H9 (cell line): ENCODE results near the gene CRY1. TPM values are rescaled to one million over a fixed set of nuclear protein-coding genes. Genes with fewer than 3 reads are reported as not detected.

Experiments
- DNase-seq: peaks from one replicate; pipeline ENCODE4 v3.0.0-alpha.2; 2017
- H2AFZ ChIP-seq: one replicate; pipeline ENCODE4 v1.6.1; 2013; ENCODE audit warnings: mild to moderate bottlenecking, low read length, control low read depth, moderate library complexity
- H2AK5ac ChIP-seq: 2 replicates; pipeline ENCODE4 v1.6.1; 2013; ENCODE audit warnings: low read length, control low read depth, mixed read lengths; ENCODE audit not compliant: insufficient read length
- H2BK120ac ChIP-seq: one replicate; pipeline ENCODE4 v1.6.1; 2013; ENCODE audit warnings: low read depth, mild to moderate bottlenecking, low read length, control low read depth, inconsistent platforms; ENCODE audit not compliant: poor library complexity, severe bottlenecking
- H2BK12ac ChIP-seq: 2 replicates; pipeline ENCODE4 v1.6.1; 2013; ENCODE audit warnings: low read length, control low read depth, mixed read lengths, low read depth; ENCODE audit not compliant: insufficient read length
- H2BK15ac ChIP-seq: 2 replicates; pipeline ENCODE4 v1.6.1; 2013; ENCODE audit warnings: low read depth, low read length, control low read depth
- H2BK20ac ChIP-seq: one replicate; pipeline ENCODE4 v1.6.1; 2013; ENCODE audit warnings: low read depth, mild to moderate bottlenecking, low read length, control low read depth, inconsistent platforms; ENCODE audit not compliant: poor library complexity, severe bottlenecking
- H2BK5ac ChIP-seq: 2 replicates; pipeline ENCODE4 v1.6.1; 2013; ENCODE audit warnings: low read length, control low read depth, mixed read lengths; ENCODE audit not compliant: insufficient read length
- H3K14ac ChIP-seq: 2 replicates; pipeline ENCODE4 v1.6.1; 2013; ENCODE audit warnings: low read length, control low read depth; ENCODE audit not compliant: insufficient read depth
- H3K18ac ChIP-seq: 2 replicates; pipeline ENCODE4 v1.6.1; 2013; ENCODE audit warnings: low read depth, mild to moderate bottlenecking, mixed read lengths, low read length, control low read depth; ENCODE audit not compliant: insufficient read length
- H3K23ac ChIP-seq: 2 replicates; pipeline ENCODE4 v1.6.1; 2013; ENCODE audit warnings: low read length, control low read depth, mixed read lengths, low read depth; ENCODE audit not compliant: insufficient read length
- H3K23me2 ChIP-seq: 2 replicates; pipeline ENCODE4 v1.6.1; 2013; ENCODE audit warnings: low read depth, mild to moderate bottlenecking, mixed read lengths, low read length, control low read depth; ENCODE audit not compliant: insufficient read length, poor library complexity, severe bottlenecking
- H3K27ac ChIP-seq: 2 replicates; pipeline ENCODE4 v1.5.1; 2013; ENCODE audit warnings: low read length, control low read depth, mixed read lengths, low read depth; ENCODE audit not compliant: insufficient read length
- H3K27me3 ChIP-seq: 2 replicates; pipeline ENCODE4 v1.6.1; 2013; ENCODE audit warnings: low read length, control low read depth, inconsistent platforms; ENCODE audit not compliant: insufficient read depth
- H3K4ac ChIP-seq: 2 replicates; pipeline ENCODE4 v1.6.1; 2013; ENCODE audit warnings: low read depth, mild to moderate bottlenecking, control low read depth, inconsistent platforms, low read length, moderate library complexity
- H3K4me1 ChIP-seq: 2 replicates; pipeline ENCODE4 v1.6.1; 2013; ENCODE audit warnings: low read length, control low read depth, inconsistent platforms; ENCODE audit not compliant: insufficient read depth
- H3K4me2 ChIP-seq: 2 replicates; pipeline ENCODE4 v1.6.1; 2013; ENCODE audit warnings: low read length, control low read depth, mixed read lengths; ENCODE audit not compliant: insufficient read length, insufficient read depth
- H3K56ac ChIP-seq: 2 replicates; pipeline ENCODE4 v1.6.1; 2013; ENCODE audit warnings: low read depth, mild to moderate bottlenecking, mixed read lengths, low read length, control low read depth; ENCODE audit not compliant: insufficient read length
- H3K79me1 ChIP-seq: 2 replicates; pipeline ENCODE4 v1.6.1; 2013; ENCODE audit warnings: low read depth, mild to moderate bottlenecking, moderate library complexity, low read length, control low read depth, inconsistent platforms; ENCODE audit not compliant: insufficient read depth, poor library complexity, severe bottlenecking
- H3K79me2 ChIP-seq: 2 replicates; pipeline ENCODE4 v1.6.1; 2013; ENCODE audit warnings: low read length, control low read depth, inconsistent platforms; ENCODE audit not compliant: insufficient read depth
- H3K9ac ChIP-seq: 2 replicates; pipeline ENCODE4 v1.6.1; 2013; ENCODE audit warnings: low read length, control low read depth, mixed read lengths; ENCODE audit not compliant: insufficient read length; ENCODE audit errors: extremely low read depth
- H3K9me3 ChIP-seq: one replicate; pipeline ENCODE4 v1.6.1; 2013; ENCODE audit warnings: low read depth, low read length, inconsistent platforms; ENCODE audit not compliant: control insufficient read depth
- H3T11ph ChIP-seq: one replicate; pipeline ENCODE4 v1.6.1; 2013; ENCODE audit warnings: mild to moderate bottlenecking, low read length, control low read depth, inconsistent platforms
- H4K20me1 ChIP-seq: one replicate; pipeline ENCODE4 v1.6.1; 2013; ENCODE audit not compliant: control insufficient read depth, insufficient read length, insufficient read depth
- H4K5ac ChIP-seq: 2 replicates; pipeline ENCODE4 v1.6.1; 2013; ENCODE audit warnings: low read depth, mild to moderate bottlenecking, mixed read lengths, low read length, control low read depth; ENCODE audit not compliant: insufficient read length
- H4K8ac ChIP-seq: replicated peaks from 2 replicates; pipeline ENCODE4 v1.6.1; 2013; ENCODE audit warnings: low read length, control low read depth, mixed read lengths, low read depth; ENCODE audit not compliant: insufficient read length
- H4K91ac ChIP-seq: 2 replicates; pipeline ENCODE4 v1.6.1; 2013; ENCODE audit warnings: low read depth, mild to moderate bottlenecking, moderate library complexity, mixed read lengths, low read length, control low read depth; ENCODE audit not compliant: insufficient read length
- H3K27ac Mint-ChIP-seq, 3 experiments: 2 replicates in 2 of 3; 3 replicates in 1 of 3; pipeline ENCODE4 v1.8.0; 2020 to 2021; ENCODE audit warnings: mixed read lengths in 3 of 3, mild to moderate bottlenecking in 1 of 3, moderate library complexity in 1 of 3
- H3K27me3 Mint-ChIP-seq: 2 replicates; pipeline ENCODE4 v1.8.0; 2021; ENCODE audit warnings: low read depth, mild to moderate bottlenecking, moderate library complexity, mixed read lengths
- H3K36me3 Mint-ChIP-seq, 3 experiments: 2 replicates in 2 of 3; 3 replicates in 1 of 3; pipeline ENCODE4 v1.8.0; 2020 to 2021; ENCODE audit warnings: low read depth in 3 of 3, mixed read lengths in 3 of 3; ENCODE audit not compliant: insufficient read depth in 1 of 3
- H3K4me1 Mint-ChIP-seq, 2 experiments: 2 replicates each; pipeline ENCODE4 v1.8.0; 2020; ENCODE audit warnings: mixed read lengths in 2 of 2
- H3K4me3 Mint-ChIP-seq, 2 experiments: 2 replicates in 1 of 2; 3 replicates in 1 of 2; pipeline ENCODE4 v1.8.0; 2020 to 2021; ENCODE audit warnings: mild to moderate bottlenecking in 2 of 2, mixed read lengths in 2 of 2, moderate library complexity in 1 of 2
- H3K9me3 Mint-ChIP-seq, 2 experiments: 2 replicates in 1 of 2; 3 replicates in 1 of 2; pipeline ENCODE4 v1.8.0; 2020; ENCODE audit warnings: mild to moderate bottlenecking in 2 of 2, mixed read lengths in 2 of 2, moderate library complexity in 1 of 2
- WGBS: extraction: QIAGEN DNeasy Blood & Tissue Kit; methylation state at CpG from one replicate; pipeline ENCODE4 v1.1.7; 2013; ENCODE audit warnings: missing lambda C conversion rate, low lambda C conversion rate, mixed read lengths; ENCODE audit not compliant: insufficient read length; ENCODE audit errors: extremely low coverage; 5-methylcytosine and 5-hydroxymethylcytosine counted together
- total RNA-seq: library from RNA; stranded (reverse); gene quantifications from 2 replicates; pipeline ENCODE4 v1.2.1, GENCODE V29; 2021
- TF ChIP-seq, protein P1 (sequence below): fragments of 200-600 bp; sonication (generic); conservative IDR thresholded peaks from 3 replicates; pipeline ENCODE4 v1.8.0; 2021; ENCODE audit warnings: antibody characterized with exemption, mild to moderate bottlenecking

CRY1 gene
- total RNA-seq, 1 experiment from 2014 or later: 23.5 TPM

DNA sequence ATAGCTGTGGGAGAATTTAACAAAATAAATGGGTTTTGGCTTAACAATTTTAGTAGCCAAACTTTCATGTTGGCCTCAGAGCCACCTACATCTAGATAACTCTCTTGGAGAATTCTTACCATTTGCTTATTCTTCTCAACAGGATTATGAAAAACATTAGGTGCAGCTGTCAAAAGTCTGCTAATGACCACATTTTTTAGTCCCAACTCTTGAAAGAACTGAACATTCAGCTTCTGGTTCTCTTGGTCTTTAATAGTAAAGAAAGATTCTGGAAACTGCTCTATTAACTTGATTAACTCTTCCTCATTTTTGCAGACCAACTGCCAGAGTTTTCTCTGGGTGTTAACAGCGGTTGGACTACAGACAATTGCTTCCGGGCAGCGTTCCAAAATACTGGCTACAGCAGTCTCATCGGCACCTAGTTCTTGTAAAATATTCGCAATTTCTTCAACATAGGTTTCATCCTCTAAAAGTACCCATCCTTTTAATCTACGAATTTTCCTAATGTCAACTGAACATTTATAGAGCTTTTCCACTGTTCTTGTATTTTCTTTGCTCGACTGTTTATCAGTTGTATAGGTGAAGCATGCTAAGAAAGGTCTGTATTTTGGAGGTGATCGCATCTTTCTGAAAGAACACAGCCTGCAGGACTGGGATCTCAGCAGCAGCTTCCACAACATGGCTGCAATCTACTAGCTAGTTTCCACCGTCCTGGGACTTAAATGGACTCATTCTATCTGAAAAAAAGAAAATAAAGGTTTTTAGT is 115.1 kb downstream of the CRY1 start:
- H2BK20ac ChIP-seq: no peak overlapping the region
- H3K4me2 ChIP-seq: no peak overlapping the region
- no peaks in the 10 kb centered on the region for H3K27me3 ChIP-seq
- no peak overlapping the region for H3K4me3 Mint-ChIP-seq
- no peaks in the 10 kb centered on the region for H3K79me1 ChIP-seq
- H3K14ac ChIP-seq: no peak overlapping the region
- no CpG with 5 or more reads among the region's 9 CpGs for WGBS
- DNase-seq: no peak
- H3K4me1 Mint-ChIP-seq: no peaks in the 10 kb centered on the region
- no peak overlapping the region for H2BK120ac ChIP-seq
- H4K20me1 ChIP-seq: no peaks in the 10 kb centered on the region
- no peaks in the 10 kb centered on the region for H3K27me3 Mint-ChIP-seq
- TF ChIP-seq, protein P1, sequence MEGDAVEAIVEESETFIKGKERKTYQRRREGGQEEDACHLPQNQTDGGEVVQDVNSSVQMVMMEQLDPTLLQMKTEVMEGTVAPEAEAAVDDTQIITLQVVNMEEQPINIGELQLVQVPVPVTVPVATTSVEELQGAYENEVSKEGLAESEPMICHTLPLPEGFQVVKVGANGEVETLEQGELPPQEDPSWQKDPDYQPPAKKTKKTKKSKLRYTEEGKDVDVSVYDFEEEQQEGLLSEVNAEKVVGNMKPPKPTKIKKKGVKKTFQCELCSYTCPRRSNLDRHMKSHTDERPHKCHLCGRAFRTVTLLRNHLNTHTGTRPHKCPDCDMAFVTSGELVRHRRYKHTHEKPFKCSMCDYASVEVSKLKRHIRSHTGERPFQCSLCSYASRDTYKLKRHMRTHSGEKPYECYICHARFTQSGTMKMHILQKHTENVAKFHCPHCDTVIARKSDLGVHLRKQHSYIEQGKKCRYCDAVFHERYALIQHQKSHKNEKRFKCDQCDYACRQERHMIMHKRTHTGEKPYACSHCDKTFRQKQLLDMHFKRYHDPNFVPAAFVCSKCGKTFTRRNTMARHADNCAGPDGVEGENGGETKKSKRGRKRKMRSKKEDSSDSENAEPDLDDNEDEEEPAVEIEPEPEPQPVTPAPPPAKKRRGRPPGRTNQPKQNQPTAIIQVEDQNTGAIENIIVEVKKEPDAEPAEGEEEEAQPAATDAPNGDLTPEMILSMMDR: no peak
- H4K91ac ChIP-seq: no peak overlapping the region
- no peak overlapping the region for H2BK5ac ChIP-seq
- H3K4ac ChIP-seq: no peak overlapping the region
- H3K36me3 Mint-ChIP-seq: peaks cover 0 to 2% (median 0%) of the 10 kb centered on the region in 3 experiments; a peak in 1 of 7 replicates
- no peak overlapping the region for H3T11ph ChIP-seq
- H2AK5ac ChIP-seq: no peak overlapping the region
- no peak overlapping the region for H4K5ac ChIP-seq
- no peaks in the 10 kb centered on the region for H3K23me2 ChIP-seq
- H3K9me3 Mint-ChIP-seq: no peaks in the 10 kb centered on the region
- no peak overlapping the region for H3K23ac ChIP-seq
- 0 out of 2 replicates have a peak, but pooled peaks cover 2% of the 10 kb centered on the region for H3K79me2 ChIP-seq
- H3K27ac ChIP-seq: no peak overlapping the region
- H3K9ac ChIP-seq: no peak overlapping the region
- H3K9me3 ChIP-seq: no peaks in the 10 kb centered on the region
- no peak overlapping the region for H2BK15ac ChIP-seq
- no peaks in the 10 kb centered on the region for H3K4me1 ChIP-seq
- no peak overlapping the region; a peak in 1 of 7 replicates for H3K27ac Mint-ChIP-seq
- no peak overlapping the region for H4K8ac ChIP-seq
- no peak overlapping the region for H3K18ac ChIP-seq
- no peak overlapping the region for H2AFZ ChIP-seq
- H3K56ac ChIP-seq: no peak overlapping the region
- no peak overlapping the region for H2BK12ac ChIP-seq
